ENCODE results near the gene SRMS. TPM values are rescaled to one million over a fixed set of nuclear protein-coding genes. Genes with fewer than 3 reads are reported as not detected.

SRMS gene
- total and polyA plus RNA-seq, 2 of the 13 experiments (the other 11 are each of a cell fraction or from before 2014, with no cell fraction given) = not detected

DNA sequence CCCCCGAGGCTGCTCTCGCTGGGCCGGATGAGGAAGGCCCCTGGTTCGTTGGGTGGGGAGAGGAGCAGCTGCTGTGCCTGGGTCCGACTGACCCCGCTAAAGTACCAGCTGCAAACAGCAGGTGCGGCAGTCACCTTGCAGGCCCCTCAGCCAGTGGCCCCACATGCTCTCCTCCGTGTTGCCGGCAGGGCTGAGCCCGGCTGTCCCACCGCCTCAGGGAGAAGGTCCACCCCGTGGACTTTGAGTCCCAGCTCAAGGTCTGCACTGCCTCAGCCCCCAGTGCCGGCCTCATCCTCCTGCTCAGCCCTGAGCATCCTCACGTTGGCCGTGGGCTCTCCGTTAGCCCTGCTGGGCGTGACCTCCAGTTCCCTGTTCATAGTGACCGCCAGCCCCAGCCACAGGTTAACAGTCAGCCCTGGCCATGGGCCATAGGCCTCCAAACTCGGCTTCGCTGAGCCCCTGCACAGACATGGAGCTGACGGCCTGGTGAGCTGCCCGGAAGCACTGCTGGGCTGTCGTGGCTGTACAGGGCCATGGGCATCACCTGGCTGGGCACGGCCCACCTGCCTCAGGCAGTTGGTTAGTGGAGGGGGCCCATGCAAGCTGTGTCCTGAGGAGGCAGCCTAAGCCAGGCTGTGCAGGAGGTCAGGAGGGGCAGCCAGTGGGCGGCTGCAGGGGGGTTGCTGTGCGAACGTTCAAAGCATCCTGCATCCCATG lies 3.1 kb downstream of the SRMS start (continued):
- TF ChIP-seq, protein P1, sequence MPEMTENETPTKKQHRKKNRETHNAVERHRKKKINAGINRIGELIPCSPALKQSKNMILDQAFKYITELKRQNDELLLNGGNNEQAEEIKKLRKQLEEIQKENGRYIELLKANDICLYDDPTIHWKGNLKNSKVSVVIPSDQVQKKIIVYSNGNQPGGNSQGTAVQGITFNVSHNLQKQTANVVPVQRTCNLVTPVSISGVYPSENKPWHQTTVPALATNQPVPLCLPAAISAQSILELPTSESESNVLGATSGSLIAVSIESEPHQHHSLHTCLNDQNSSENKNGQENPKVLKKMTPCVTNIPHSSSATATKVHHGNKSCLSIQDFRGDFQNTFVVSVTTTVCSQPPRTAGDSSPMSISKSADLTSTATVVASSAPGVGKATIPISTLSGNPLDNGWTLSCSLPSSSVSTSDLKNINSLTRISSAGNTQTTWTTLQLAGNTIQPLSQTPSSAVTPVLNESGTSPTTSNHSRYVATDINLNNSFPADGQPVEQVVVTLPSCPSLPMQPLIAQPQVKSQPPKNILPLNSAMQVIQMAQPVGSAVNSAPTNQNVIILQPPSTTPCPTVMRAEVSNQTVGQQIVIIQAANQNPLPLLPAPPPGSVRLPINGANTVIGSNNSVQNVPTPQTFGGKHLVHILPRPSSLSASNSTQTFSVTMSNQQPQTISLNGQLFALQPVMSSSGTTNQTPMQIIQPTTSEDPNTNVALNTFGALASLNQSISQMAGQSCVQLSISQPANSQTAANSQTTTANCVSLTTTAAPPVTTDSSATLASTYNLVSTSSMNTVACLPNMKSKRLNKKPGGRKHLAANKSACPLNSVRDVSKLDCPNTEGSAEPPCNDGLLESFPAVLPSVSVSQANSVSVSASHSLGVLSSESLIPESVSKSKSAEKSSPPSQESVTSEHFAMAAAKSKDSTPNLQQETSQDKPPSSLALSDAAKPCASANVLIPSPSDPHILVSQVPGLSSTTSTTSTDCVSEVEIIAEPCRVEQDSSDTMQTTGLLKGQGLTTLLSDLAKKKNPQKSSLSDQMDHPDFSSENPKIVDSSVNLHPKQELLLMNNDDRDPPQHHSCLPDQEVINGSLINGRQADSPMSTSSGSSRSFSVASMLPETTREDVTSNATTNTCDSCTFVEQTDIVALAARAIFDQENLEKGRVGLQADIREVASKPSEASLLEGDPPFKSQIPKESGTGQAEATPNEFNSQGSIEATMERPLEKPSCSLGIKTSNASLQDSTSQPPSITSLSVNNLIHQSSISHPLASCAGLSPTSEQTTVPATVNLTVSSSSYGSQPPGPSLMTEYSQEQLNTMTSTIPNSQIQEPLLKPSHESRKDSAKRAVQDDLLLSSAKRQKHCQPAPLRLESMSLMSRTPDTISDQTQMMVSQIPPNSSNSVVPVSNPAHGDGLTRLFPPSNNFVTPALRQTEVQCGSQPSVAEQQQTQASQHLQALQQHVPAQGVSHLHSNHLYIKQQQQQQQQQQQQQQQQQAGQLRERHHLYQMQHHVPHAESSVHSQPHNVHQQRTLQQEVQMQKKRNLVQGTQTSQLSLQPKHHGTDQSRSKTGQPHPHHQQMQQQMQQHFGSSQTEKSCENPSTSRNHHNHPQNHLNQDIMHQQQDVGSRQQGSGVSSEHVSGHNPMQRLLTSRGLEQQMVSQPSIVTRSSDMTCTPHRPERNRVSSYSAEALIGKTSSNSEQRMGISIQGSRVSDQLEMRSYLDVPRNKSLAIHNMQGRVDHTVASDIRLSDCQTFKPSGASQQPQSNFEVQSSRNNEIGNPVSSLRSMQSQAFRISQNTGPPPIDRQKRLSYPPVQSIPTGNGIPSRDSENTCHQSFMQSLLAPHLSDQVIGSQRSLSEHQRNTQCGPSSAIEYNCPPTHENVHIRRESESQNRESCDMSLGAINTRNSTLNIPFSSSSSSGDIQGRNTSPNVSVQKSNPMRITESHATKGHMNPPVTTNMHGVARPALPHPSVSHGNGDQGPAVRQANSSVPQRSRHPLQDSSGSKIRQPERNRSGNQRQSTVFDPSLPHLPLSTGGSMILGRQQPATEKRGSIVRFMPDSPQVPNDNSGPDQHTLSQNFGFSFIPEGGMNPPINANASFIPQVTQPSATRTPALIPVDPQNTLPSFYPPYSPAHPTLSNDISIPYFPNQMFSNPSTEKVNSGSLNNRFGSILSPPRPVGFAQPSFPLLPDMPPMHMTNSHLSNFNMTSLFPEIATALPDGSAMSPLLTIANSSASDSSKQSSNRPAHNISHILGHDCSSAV (CRISPR knock-in tag; IDR thresholded peaks at IDR 0.05; ENCODE audit: borderline replicate concordance) = no peak
- TF ChIP-seq RAD21 (CRISPR knock-in tag; IDR thresholded peaks at IDR 0.05) (peak; percentile 8; the same call in 1 of the 2 replicates), ZNF207 (IDR thresholded peaks at IDR 0.05; ENCODE audit: borderline replicate concordance) (no peak), ZNF7 (CRISPR knock-in tag; IDR thresholded peaks at IDR 0.05) (no peak), KLF13 (CRISPR knock-in tag; IDR thresholded peaks at IDR 0.05) (no peak), ZNF615 (CRISPR knock-in tag; IDR thresholded peaks at IDR 0.05; ENCODE audit: borderline replicate concordance) (no peak), KLF15 (CRISPR knock-in tag; IDR thresholded peaks at IDR 0.05; ENCODE audit: borderline replicate concordance) (no peak), MED13 (CRISPR knock-in tag; IDR thresholded peaks at IDR 0.05) (no peak), NONO (IDR thresholded peaks at IDR 0.05) (no peak), NONO (CRISPR knock-in tag; conservative IDR thresholded peaks at IDR 0.05) (peak; percentile 56), GABPB1 (CRISPR knock-in tag; IDR thresholded peaks at IDR 0.05) (peak; percentile 45; the same call in 1 of the 2 replicates), ZNF282 (IDR thresholded peaks at IDR 0.05; ENCODE audit: partially characterized antibody) (no peak)
- TF ChIP-seq, protein P2, sequence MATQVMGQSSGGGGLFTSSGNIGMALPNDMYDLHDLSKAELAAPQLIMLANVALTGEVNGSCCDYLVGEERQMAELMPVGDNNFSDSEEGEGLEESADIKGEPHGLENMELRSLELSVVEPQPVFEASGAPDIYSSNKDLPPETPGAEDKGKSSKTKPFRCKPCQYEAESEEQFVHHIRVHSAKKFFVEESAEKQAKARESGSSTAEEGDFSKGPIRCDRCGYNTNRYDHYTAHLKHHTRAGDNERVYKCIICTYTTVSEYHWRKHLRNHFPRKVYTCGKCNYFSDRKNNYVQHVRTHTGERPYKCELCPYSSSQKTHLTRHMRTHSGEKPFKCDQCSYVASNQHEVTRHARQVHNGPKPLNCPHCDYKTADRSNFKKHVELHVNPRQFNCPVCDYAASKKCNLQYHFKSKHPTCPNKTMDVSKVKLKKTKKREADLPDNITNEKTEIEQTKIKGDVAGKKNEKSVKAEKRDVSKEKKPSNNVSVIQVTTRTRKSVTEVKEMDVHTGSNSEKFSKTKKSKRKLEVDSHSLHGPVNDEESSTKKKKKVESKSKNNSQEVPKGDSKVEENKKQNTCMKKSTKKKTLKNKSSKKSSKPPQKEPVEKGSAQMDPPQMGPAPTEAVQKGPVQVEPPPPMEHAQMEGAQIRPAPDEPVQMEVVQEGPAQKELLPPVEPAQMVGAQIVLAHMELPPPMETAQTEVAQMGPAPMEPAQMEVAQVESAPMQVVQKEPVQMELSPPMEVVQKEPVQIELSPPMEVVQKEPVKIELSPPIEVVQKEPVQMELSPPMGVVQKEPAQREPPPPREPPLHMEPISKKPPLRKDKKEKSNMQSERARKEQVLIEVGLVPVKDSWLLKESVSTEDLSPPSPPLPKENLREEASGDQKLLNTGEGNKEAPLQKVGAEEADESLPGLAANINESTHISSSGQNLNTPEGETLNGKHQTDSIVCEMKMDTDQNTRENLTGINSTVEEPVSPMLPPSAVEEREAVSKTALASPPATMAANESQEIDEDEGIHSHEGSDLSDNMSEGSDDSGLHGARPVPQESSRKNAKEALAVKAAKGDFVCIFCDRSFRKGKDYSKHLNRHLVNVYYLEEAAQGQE (IDR thresholded peaks at IDR 0.05; ENCODE audit: borderline replicate concordance in 1 of 2, low read depth in 1 of 2, low read length in 2 of 2) = no peak
- TF ChIP-seq, protein P3, sequence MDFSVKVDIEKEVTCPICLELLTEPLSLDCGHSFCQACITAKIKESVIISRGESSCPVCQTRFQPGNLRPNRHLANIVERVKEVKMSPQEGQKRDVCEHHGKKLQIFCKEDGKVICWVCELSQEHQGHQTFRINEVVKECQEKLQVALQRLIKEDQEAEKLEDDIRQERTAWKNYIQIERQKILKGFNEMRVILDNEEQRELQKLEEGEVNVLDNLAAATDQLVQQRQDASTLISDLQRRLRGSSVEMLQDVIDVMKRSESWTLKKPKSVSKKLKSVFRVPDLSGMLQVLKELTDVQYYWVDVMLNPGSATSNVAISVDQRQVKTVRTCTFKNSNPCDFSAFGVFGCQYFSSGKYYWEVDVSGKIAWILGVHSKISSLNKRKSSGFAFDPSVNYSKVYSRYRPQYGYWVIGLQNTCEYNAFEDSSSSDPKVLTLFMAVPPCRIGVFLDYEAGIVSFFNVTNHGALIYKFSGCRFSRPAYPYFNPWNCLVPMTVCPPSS (IDR thresholded peaks at IDR 0.05) = no peak
